T-helper 2 cell (primary cell): Measurements from ENCODE around the gene UAP1L1.
"Not testable (repeated sequence)": the region's sequence is repeated elsewhere in the genome, so short reads cannot be mapped to it uniquely, and the experiment has no call there.

Experiments used
- DNase-seq, 5 experiments: peaks; one replicate each; pipeline versions ENCODE4 v3.0.0 to v3.0.0-alpha.2; 2012 to 2022
- total RNA-seq, 2 donors: gene quantifications; one replicate each; lab custom pipeline; 2026; lab: John Stamatoyannopoulos, UW

UAP1L1 gene
- 16.8 to 25.7 reads per million in 2 donors for total RNA-seq

GRCh38 chr9:137077010-137077747 lies at the start of gene UAP1L1:
Gene UAP1L1 (plus strand): TSS chr9:137077517. CDS start chr9:137077533, 16 bp downstream.
- peak in 3 of 5 experiments; percentile 51 to 69 (median 65) for DNase-seq

DNA sequence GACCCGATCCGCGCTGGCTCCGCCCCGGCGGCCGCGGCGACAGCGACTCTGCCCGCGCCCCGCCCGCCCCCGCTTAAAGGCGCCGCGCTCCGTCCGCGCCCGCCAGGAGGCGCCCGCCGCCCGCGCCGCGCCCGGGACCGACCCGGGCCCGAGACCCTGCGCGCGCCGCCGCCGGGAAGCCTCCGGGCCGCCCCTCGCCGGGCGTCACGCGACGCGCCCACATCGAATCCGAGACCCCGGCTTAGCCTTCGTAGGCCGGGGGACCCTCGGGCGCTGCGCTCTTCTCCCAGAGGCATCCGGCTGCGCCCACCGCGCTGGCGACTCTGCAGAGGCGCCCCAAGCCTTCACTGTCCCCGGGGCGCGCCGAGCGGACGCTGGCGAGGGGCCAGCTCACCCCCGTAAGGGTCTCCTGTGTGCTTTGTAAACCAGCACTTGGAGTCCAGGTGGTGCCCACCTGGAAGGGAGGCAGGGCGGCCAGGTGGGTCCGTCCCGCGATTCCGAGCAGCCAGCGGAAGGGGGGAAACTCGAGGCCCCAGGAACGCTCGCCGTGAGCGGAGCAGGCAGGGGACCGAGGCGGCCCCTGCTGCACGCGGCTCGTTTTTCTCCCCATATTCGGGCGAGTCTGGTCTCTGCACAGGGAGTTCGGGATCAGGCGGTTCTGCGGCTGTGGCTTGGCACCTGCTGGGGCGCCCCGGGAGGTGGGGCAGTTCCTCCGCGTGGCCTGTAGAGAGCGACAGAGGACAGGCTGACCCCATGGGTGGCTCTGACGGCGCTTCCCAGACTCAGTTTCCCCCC lies 48.9 kb upstream of the UAP1L1 start:
- peak; percentile 44 to 81 (median 63) for DNase-seq

- peak; percentile 54 to 66 (median 60) for DNase-seq
These were observed 48.0 kb upstream of the UAP1L1 start for GRCh38 chr9:137029058-137029936.

DNA sequence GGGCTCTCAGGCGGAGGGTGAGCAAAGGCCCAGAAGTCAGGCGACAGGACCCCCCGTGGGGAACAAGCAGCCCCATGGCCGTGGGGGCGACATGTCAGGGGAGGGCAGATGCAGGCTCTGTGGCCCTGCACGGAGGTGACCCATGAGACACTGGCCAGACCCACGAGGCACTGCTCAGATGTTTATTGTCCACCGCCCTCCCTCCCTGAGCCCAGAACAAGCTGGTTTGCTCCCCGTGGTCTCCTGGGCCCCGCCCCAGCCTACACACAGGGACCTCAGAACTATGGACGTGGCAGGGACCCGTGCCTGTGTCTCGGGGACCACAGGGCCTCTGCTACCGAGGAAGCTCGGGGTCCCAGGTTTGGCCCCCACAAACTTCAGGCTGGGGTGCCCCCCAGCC lies 47.3 kb upstream of the UAP1L1 start:
- DNase-seq = peak in 1 of 5 experiments; percentile 48

DNA sequence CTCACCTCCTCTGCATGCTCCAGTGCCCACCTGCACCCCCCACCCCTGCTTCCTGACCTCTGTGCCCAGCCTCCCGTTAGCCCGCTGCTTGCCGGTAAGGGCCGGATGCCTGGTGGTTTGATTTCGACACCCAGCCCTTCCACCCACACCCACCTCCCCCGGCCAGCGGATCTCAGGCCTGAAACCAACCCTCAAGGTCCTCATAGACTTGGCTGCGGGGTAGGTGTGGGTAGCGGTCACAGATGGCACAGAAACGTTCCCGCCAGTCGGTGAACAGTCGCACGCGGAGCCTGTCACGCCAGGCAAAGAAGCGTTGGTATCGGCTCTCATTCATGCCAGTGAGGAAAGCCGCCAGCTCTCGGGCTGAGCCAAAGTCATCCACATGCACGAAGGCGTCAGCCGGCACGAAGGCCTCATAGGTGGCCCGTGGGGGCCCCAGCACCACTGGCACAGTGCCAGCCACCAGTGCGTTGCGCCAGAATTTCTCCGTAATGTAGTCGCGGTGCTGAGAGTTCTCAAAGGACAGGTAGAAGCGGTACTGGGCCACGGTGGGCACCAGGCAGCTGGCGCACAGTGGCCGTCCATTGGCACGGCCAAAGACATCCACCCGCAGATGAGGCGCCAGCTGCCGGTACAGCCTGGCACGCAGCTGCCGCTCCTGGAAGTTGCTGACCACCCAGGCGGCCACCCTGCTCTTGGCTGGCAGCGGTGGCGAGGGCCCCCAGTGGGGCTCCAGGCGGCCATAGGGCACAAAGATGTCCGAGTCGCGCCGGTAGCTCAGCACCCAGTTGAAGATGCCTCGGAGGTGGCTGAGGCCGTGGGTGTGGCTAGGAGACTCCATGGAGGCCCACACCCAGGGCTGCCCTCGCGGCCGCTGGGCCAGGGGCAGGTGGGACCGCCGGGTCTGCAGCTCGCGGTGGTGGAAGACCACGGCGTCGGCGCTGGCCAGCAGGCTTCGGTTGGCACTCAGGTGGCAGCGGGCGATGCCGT lies 46.5 kb upstream of the UAP1L1 start:
- peak in 3 of 5 experiments; percentile 32 to 85 (median 65) for DNase-seq

- peak in 2 of 5 experiments; percentile 40 to 71 for DNase-seq
These were observed 45.2 kb upstream of the UAP1L1 start, which contains the start of gene FUT7 for GRCh38 chr9:137031904-137032640. Gene FUT7 (minus strand): TSS chr9:137032088. CDS start chr9:137031991, 97 bp downstream.

GRCh38 chr9:137032858-137033257 lies 44.5 kb upstream of the UAP1L1 start:
- DNase-seq = peak in 1 of 5 experiments; percentile 63

DNA sequence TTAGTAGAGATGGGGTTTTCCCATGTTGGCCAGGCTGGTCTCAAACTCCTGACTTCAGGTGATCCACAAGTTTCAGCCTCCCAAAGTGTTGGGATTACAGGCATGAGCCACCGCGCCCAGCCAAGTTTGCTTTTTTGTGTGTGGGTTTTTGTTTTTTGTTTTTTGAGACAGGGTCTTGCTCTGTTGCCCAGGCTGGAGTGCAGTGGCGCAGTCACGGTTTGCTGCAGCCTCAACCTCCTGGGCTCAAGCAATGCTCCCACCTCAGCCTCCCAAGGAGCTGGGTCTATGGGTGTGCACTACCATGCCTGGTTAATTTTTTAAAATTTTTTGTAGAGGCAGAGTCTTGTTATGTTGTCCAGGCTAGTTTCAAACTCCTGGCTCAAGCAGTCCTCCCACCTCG lies 43.8 kb upstream of the UAP1L1 start:
- not testable (repeated sequence) for DNase-seq

DNA sequence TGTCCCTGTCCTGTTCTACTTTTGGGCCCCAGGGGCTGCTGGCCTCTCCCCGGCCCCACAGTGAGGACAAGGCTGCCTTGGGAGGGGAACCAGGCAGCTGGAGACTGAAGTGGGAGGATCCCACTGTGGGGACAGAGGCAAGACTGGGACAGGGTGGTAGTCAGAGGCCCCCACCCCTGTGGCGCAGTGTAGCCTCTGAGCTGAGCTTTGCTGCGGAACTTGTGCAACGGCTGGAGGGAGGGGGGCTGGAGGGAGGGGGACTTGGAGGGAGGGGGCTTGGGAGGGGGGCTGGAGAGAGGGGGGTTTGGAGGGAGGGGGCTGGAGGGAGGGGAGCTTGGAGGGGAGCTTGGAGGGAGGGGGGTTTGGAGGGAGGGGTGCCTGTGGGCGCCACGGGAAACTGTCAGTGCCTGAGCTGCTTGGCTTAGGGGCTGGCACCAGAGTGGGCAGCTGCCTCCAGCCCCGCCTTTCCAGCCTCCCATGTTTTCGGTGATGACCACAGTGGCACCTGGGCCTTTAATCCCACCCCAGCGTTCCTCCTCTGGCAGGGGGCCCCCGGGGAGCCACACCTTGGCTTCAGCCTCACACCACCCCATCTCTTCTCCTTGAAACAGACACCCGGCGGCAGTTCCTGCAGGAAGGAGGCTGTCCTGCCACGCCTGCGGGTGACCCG lies 43.1 kb upstream of the UAP1L1 start:
- no peak for DNase-seq

DNA sequence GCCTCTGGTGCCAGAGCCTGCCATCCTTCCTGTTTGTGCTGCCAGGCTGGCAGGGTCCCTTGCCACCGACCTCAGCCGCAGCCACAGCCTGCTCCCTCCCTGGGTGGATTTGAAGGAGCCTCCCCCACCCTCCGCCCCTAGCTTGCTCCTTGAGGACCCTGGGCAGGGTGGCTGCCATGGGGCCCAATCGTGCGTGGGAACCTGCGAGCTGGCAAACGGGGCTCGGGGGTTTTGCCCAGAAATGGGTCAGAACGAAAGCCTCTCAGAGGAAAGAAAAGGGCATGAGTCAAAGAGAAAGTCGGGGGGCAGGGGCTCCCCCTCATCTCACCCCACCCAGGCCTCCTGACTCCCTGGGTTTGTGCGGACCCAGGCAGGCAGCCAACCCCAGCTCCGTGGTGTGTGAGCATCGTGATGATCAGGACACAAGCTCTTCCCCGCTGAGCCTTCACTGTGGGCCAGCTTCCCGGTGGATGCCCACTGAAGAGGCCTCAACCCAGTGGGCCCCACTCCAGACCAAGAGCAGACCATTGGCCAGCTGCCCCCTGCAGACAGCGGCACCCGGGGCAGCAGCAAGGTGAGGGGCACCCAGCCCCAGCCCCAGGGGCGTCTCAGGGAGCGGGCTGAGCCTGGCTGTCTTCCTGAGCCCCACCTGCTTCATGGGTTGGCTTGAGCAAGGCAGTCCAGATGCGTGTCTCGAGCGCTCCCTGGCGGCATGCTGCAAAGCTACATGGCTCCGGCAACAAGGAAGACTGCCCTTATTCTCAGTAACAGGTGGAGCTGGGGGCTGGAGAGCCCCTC lies 42.4 kb upstream of the UAP1L1 start:
- peak; percentile 78 to 93 (median 78) for DNase-seq

DNA sequence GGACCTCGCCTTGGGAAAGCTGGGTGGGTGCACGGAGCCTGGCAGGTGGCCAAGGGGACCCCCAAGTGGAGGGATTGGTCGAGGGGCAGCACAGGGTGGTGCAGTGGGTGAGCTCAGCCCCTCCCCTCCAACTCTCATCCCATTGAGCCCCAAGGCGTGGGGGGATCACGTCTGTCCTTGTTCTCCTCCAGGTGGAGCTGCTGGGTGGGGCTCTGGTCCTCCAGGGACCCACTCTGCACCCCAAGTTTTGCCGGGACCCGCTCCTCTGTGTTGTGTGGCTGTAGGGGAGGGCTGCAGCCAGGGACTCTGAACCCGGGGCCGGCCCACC lies 41.8 kb upstream of the UAP1L1 start:
- DNase-seq = no peak

- DNase-seq = no peak
These were observed 41.4 kb upstream of the UAP1L1 start for GRCh38 chr9:137035937-137036336.

DNA sequence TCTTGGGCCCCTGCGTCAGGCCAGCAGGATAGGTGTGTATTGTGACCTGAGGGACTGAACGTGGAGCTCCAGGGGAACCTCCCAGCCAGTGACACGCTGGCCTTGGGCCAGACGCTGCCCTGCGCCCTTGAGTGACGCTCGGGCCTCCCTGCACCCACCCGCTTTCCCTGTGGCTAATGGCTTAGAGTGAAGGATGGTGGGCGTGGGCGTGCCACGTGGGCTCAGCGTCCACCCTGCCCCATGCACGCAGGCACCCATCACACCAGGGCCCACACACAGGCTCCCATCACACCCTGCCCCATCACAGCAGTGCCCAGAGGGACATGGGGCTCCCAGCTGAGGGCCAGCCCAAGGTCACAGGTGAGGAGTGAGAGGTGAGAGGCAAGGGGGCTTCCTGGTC lies 40.3 kb upstream of the UAP1L1 start:
- no peak for DNase-seq

GRCh38 chr9:137037483-137037882 lies 39.8 kb upstream of the UAP1L1 start:
- DNase-seq = no peak

- DNase-seq = no peak
These were observed 38.4 kb upstream of the UAP1L1 start for GRCh38 chr9:137038916-137039315.

DNA sequence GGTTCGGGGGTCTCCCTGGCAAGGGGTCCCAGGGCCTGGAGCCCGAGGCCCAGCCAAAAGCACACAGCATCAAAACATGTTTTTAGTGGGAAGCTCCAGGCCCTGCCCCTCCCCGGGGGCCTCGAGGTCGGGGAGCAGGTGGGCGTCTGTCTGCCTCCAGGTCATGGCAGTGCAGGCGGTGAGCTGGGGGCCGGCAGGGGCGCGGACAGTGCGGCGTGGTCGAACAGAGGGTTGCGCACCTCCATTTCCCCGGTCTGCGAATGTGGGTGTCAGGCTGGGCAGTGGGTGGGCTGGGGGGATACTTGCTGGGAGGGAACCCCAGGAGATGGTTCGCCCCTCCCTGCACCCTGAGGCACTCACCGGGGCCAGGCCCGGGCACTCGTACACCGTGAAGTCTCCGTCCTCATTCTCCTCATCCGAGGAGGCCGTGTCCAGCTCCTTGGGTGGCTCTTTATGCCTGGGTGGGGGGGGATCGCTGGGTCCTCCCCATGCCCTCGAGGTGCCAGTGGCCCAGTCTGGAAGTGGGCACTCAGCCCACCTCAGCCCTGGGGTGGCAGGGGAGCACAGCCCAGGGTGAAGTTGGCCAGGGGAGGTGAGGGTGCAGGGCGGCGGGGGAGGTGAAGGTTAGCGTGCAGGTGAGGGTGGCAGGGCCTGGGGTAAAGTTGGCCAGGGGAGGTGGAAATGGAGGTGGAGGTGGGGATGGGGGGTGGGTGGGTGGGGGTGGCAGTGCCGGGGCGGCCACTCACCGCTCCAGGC lies 37.5 kb upstream of the UAP1L1 start:
- DNase-seq = no peak

GRCh38 chr9:137040568-137040967 lies 36.7 kb upstream of the UAP1L1 start:
- no peak for DNase-seq

- no peak for DNase-seq
These were observed 36.2 kb upstream of the UAP1L1 start for GRCh38 chr9:137041124-137041523.
